ENCODE measurements around the gene SNX19.
A peak's percentile ranks its signal among the peaks of the same experiment; 100 is the strongest.
"Not testable (repeated sequence)": the region's sequence is repeated elsewhere in the genome, so short reads cannot be mapped to it uniquely, and the experiment has no call there.

The SNX19 gene

GRCh38 chr11:130916238-130916855 lies at the start of gene SNX19:
SNX19 (minus strand) TSS chr11:130916479; CDS start chr11:130915939, 540 bp downstream.
- peak; percentile 34 to 93 (median 86) for DNase-seq

GRCh38 chr11:130964058-130964792 lies 47.9 kb upstream of the SNX19 start:
- DNase-seq: no peak

GRCh38 chr11:130947889-130948288 lies 31.6 kb upstream of the SNX19 start:
- DNase-seq: no peak

GRCh38 chr11:130947481-130947880 lies 31.2 kb upstream of the SNX19 start:
- no peak for DNase-seq

GRCh38 chr11:130947058-130947457 lies 30.8 kb upstream of the SNX19 start:
- no peak for DNase-seq

- DNase-seq: peak in 27 of 58 donors; percentile 1 to 56 (median 14)
Observed at GRCh38 chr11:130945896-130946295, 29.6 kb upstream of the SNX19 start.

GRCh38 chr11:130940706-130941105 lies 24.4 kb upstream of the SNX19 start:
- no peak for DNase-seq

GRCh38 chr11:130937051-130937450 lies 20.8 kb upstream of the SNX19 start:
- no peak for DNase-seq

- no peak for DNase-seq
Observed at GRCh38 chr11:130932086-130932712, 15.9 kb upstream of the SNX19 start.

- DNase-seq: no peak
Observed at GRCh38 chr11:130924750-130925149, 8.5 kb upstream of the SNX19 start.

GRCh38 chr11:130920612-130921011 lies 4.3 kb upstream of the SNX19 start:
- DNase-seq: not testable (repeated sequence)

- DNase-seq: no peak
Observed at GRCh38 chr11:130918081-130918480, 1.8 kb upstream of the SNX19 start.

- DNase-seq: peak in 11 of 58 donors; percentile 3 to 34 (median 8)
Observed at GRCh38 chr11:130916910-130917309, 631 bp upstream of the SNX19 start.

GRCh38 chr11:130915603-130916237 lies 559 bp downstream of the SNX19 start:
- DNase-seq: peak in 3 of 58 donors; percentile 6 to 47 (median 11)

GRCh38 chr11:130913268-130913667 lies 3.0 kb downstream of the SNX19 start:
- no peak for DNase-seq

GRCh38 chr11:130912552-130912951 lies 3.7 kb downstream of the SNX19 start:
- no peak for DNase-seq

- DNase-seq: no peak
Observed at GRCh38 chr11:130911306-130911705, 5.0 kb downstream of the SNX19 start.

GRCh38 chr11:130909650-130910049 lies 6.6 kb downstream of the SNX19 start:
- no peak for DNase-seq

- no peak for DNase-seq
Observed at GRCh38 chr11:130908770-130909625, 7.3 kb downstream of the SNX19 start.

- DNase-seq: no peak
Observed at GRCh38 chr11:130908061-130908460, 8.2 kb downstream of the SNX19 start.

GRCh38 chr11:130907229-130907628 lies 9.1 kb downstream of the SNX19 start:
- no peak for DNase-seq
